HG02970 (cell line): ENCODE data around the gene PMCH.
"Not testable (repeated sequence)": the region's sequence is repeated elsewhere in the genome, so short reads cannot be mapped to it uniquely, and the experiment has no call there.

Experiments
- ATAC-seq: cut with Tn5 transposase; IDR thresholded peaks from one replicate; pipeline ENCODE4 v1.9.1; 2021; ENCODE audit warnings: mild to moderate bottlenecking, moderate library complexity, moderate number of reproducible peaks; ENCODE audit not compliant: unreplicated experiment, low FRiP score

Gene PMCH

GRCh38 chr12:102147062-102147587, 50.5 kb downstream of the PMCH start:
- ATAC-seq: not testable (repeated sequence)
